WTC11 (cell line): Measurements from ENCODE around the gene LRRC27. TPM values are rescaled to one million over a fixed set of nuclear protein-coding genes. Genes with fewer than 3 reads are reported as not detected.

Experiments used
- ATAC-seq: fragments of 200-7000 bp; cut with Tn5 transposase; 2 replicates; pipeline ENCODE4 v1.10.0; 2021; ENCODE audit warnings: mild to moderate bottlenecking, moderate library complexity
- CTCF ChIA-PET: fragments of 300-600 bp; sonication (Branson Sonifier 250); formaldehyde crosslinking; loops from one replicate; lab custom pipeline; 2021; ENCODE audit warnings: antibody characterized with exemption; lab: Charles Lee
- POLR2A ChIA-PET: fragments of 350-600 bp; sonication (Branson Sonifier 250); formaldehyde crosslinking; loops from one replicate; lab custom pipeline; 2021; ENCODE audit warnings: antibody characterized with exemption; lab: Charles Lee
- DNase-seq: peaks from one replicate; pipeline ENCODE4 v3.0.0; 2021; ENCODE audit warnings: low spot score
- H3K27ac Mint-ChIP-seq: 2 replicates; pipeline ENCODE4 v1.8.0; 2021; ENCODE audit warnings: mixed read lengths
- H3K27me3 Mint-ChIP-seq: 2 replicates; pipeline ENCODE4 v1.8.0; 2021; ENCODE audit warnings: low read depth, mild to moderate bottlenecking, moderate library complexity, mixed read lengths
- H3K36me3 Mint-ChIP-seq: 2 replicates; pipeline ENCODE4 v1.8.0; 2021; ENCODE audit warnings: mixed read lengths
- H3K4me1 Mint-ChIP-seq: 2 replicates; pipeline ENCODE4 v1.8.0; 2022; ENCODE audit warnings: mixed read lengths
- H3K4me3 Mint-ChIP-seq: 2 replicates; pipeline ENCODE4 v1.8.0; 2021; ENCODE audit warnings: mild to moderate bottlenecking, moderate library complexity, mixed read lengths
- H3K9me3 Mint-ChIP-seq: 2 replicates; pipeline ENCODE4 v1.8.0; 2021; ENCODE audit warnings: mixed read lengths
- AFF4 ChIP-seq: sonication (generic); formaldehyde crosslinking; IDR thresholded peaks from 2 replicates; pipeline ENCODE4 v1.8.1; 2023; ENCODE audit warnings: mild to moderate bottlenecking, missing genetic modification reagents, borderline replicate concordance
- CTCF ChIP-seq: fragments of 200-600 bp; IDR thresholded peaks from 2 replicates; pipeline ENCODE4 v1.8.0; 2022; ENCODE audit warnings: antibody characterized with exemption
- JAZF1 ChIP-seq: fragments of 250-450 bp; sonication (Bioruptor Pico); IDR thresholded peaks from 2 replicates; pipeline ENCODE4 v1.9.0; 2021; ENCODE audit warnings: moderate library complexity, mild to moderate bottlenecking, inconsistent platforms
- OVOL2 ChIP-seq: fragments of 250-450 bp; sonication (Bioruptor Pico); IDR thresholded peaks from 2 replicates; pipeline ENCODE4 v1.9.0; 2021; ENCODE audit warnings: mild to moderate bottlenecking, borderline replicate concordance
- PRDM15 ChIP-seq: sonication (generic); formaldehyde crosslinking; IDR thresholded peaks from 2 replicates; pipeline ENCODE4 v1.8.0; 2022; ENCODE audit warnings: missing genetic modification reagents
- STAT6 ChIP-seq: sonication (generic); formaldehyde crosslinking; conservative IDR thresholded peaks from 2 replicates; pipeline ENCODE4 v1.8.1; 2023; ENCODE audit warnings: mild to moderate bottlenecking, low read depth, missing genetic modification reagents, moderate library complexity
- USF1 ChIP-seq: sonication (generic); formaldehyde crosslinking; IDR thresholded peaks from 2 replicates; pipeline ENCODE4 v1.8.0; 2022; ENCODE audit warnings: mild to moderate bottlenecking, missing genetic modification reagents
- ZNF232 ChIP-seq: sonication (generic); formaldehyde crosslinking; IDR thresholded peaks from 2 replicates; pipeline ENCODE4 v1.8.0; 2022; ENCODE audit warnings: mild to moderate bottlenecking, missing genetic modification reagents
- ZNF281 ChIP-seq: sonication (generic); formaldehyde crosslinking; IDR thresholded peaks from 2 replicates; pipeline ENCODE4 v1.8.0; 2023; ENCODE audit warnings: mild to moderate bottlenecking, missing genetic modification reagents
- total RNA-seq: library from RNA; stranded (reverse); gene quantifications from 3 replicates; pipeline ENCODE4 v1.2.3, GENCODE V29; 2021

LRRC27 gene
- total RNA-seq, 1 experiment from 2014 or later, result 4.4 TPM

GRCh38 chr10:132359305-132360040 is 27.5 kb downstream of the LRRC27 start:
- Mint-ChIP-seq H3K36me3 (peaks cover 4% of the 10 kb centered on the region), H3K9me3 (peaks cover 5% of the 10 kb centered on the region), H3K4me1 (no peaks in the 10 kb centered on the region), H3K27me3 (no peaks in the 10 kb centered on the region), H3K27ac (no peak overlapping the region), H3K4me3 (no peak overlapping the region)
- POLR2A ChIA-PET, result no interaction called here
- CTCF ChIA-PET, result interaction anchor here (0.7 to 3.1 kb wide), 12 partner anchors 10 to 323 kb away, joined by 3 to 23 read pairs (median 5); no protein-coding TSS in a partner anchor
- DNase-seq (no peak), ATAC-seq (no peak)
- no peak for TF ChIP-seq ZNF232 (CRISPR knock-in tag)
- TF ChIP-seq STAT6, result no peak
- no peak for TF ChIP-seq ZNF281 (CRISPR knock-in tag)
- no peak for TF ChIP-seq AFF4 (CRISPR knock-in tag)
- no peak for TF ChIP-seq OVOL2 (CRISPR knock-in tag)
- TF ChIP-seq JAZF1 (CRISPR knock-in tag), result no peak
- no peak for TF ChIP-seq PRDM15 (CRISPR knock-in tag)

GRCh38 chr10:132360766-132361447 is 28.9 kb downstream of the LRRC27 start:
- H3K27me3 Mint-ChIP-seq, result no peaks in the 10 kb centered on the region
- no peak overlapping the region for H3K4me3 Mint-ChIP-seq
- H3K4me1 Mint-ChIP-seq, result no peaks in the 10 kb centered on the region
- DNase-seq (peak; percentile 78), ATAC-seq (peak; percentile 92)
- H3K27ac Mint-ChIP-seq, result no peak overlapping the region
- peaks cover 7% of the 10 kb centered on the region for H3K9me3 Mint-ChIP-seq
- peak; percentile 61; the same call in 1 of the 2 replicates for TF ChIP-seq CTCF
- no peak for TF ChIP-seq USF1 (CRISPR knock-in tag)
- POLR2A ChIA-PET, result interaction anchor here (0.6 kb wide), 1 partner anchor 97 kb away, joined by 3 read pairs; no protein-coding TSS in a partner anchor
- CTCF ChIA-PET, result interaction anchor here (0.5 to 3.1 kb wide), 65 partner anchors 8 to 601 kb away, joined by 3 to 25 read pairs (median 5); partner anchors contain the start of genes PWWP2B and STK32C
- peaks cover 4% of the 10 kb centered on the region for H3K36me3 Mint-ChIP-seq
